Mammary epithelial cell (primary cell): ENCODE results near the gene GPC6.

ENCODE experiments used
- CTCF ChIP-seq, 2 donors: IDR thresholded peaks in 1 of 2; conservative IDR thresholded peaks in 1 of 2; 2 replicates each; pipeline ENCODE4 v1.5.1; 2011 to 2012; ENCODE audit warnings: inconsistent platforms in 2 of 2, low read length in 2 of 2, mild to moderate bottlenecking in 2 of 2, control low read depth in 1 of 2, low read depth in 1 of 2; ENCODE audit not compliant: insufficient read depth in 1 of 2; ENCODE audit errors: extremely low read depth in 1 of 2
- EZH2 ChIP-seq: IDR thresholded peaks from 2 replicates; pipeline ENCODE4 v1.6.1; 2012; ENCODE audit warnings: low read length, inconsistent platforms, borderline replicate concordance

- no peak for TF ChIP-seq CTCF (conservative IDR thresholded peaks at IDR 0.05 in 1 of 2, IDR thresholded peaks at IDR 0.05 in 1 of 2; ENCODE audit: extremely low read depth in 1 of 2, insufficient read depth in 1 of 2, low read depth in 1 of 2, low read length in 2 of 2)
- no peak for TF ChIP-seq EZH2
Observed at GRCh38 chr13:94058821-94059360, 832.3 kb downstream of the GPC6 start.
